Lung (tissue), 12 donors: Measurements from ENCODE around the gene IFT80. TPM values are rescaled to one million over a fixed set of nuclear protein-coding genes. Genes with fewer than 3 reads are reported as not detected.
"Not testable (repeated sequence)": the region's sequence is repeated elsewhere in the genome, so short reads cannot be mapped to it uniquely, and the experiment has no call there.

Experiments
- ATAC-seq: fragments of 200-7000 bp; cut with Tn5 transposase; one replicate; pipeline ENCODE4 v1.9.1; 2020; ENCODE audit warnings: moderate number of reproducible peaks; ENCODE audit not compliant: insufficient read depth, low FRiP score
- DNase-seq, 3 donors: peaks; one replicate each; pipeline ENCODE4 v3.0.0-alpha.2; 2013 to 2017
- H3K27ac ChIP-seq, 2 donors: one replicate each; pipeline ENCODE4 v1.5.1; 2013; ENCODE audit warnings: mild to moderate bottlenecking in 2 of 2, moderate library complexity in 2 of 2, control low read depth in 1 of 2, inconsistent platforms in 1 of 2, low read depth in 1 of 2, low read length in 1 of 2
- H3K27me3 ChIP-seq, 3 donors: one replicate each; pipeline ENCODE4 v1.5.1; 2013; ENCODE audit warnings: low read length in 2 of 3; ENCODE audit not compliant: control insufficient read depth in 3 of 3, insufficient read depth in 3 of 3
- H3K36me3 ChIP-seq, 4 donors: one replicate each; pipeline ENCODE4 v1.5.1; 2013; ENCODE audit warnings: low read length in 4 of 4, mild to moderate bottlenecking in 1 of 4, moderate library complexity in 1 of 4; ENCODE audit not compliant: control insufficient read depth in 4 of 4, insufficient read depth in 4 of 4
- H3K4me1 ChIP-seq, 5 donors: one replicate each; pipeline ENCODE4 v1.5.1; 2013; ENCODE audit warnings: low read length in 5 of 5, mild to moderate bottlenecking in 2 of 5, moderate library complexity in 1 of 5; ENCODE audit not compliant: control insufficient read depth in 5 of 5, insufficient read depth in 5 of 5
- H3K4me3 ChIP-seq: one replicate; pipeline ENCODE4 v1.5.1; 2013; ENCODE audit warnings: mild to moderate bottlenecking, control low read depth, moderate library complexity
- H3K9ac ChIP-seq, 2 donors: one replicate each; pipeline ENCODE4 v1.5.1; 2013; ENCODE audit warnings: low read length in 2 of 2, control low read depth in 1 of 2; ENCODE audit not compliant: insufficient read depth in 1 of 2
- H3K9me3 ChIP-seq, 4 donors: one replicate each; pipeline ENCODE4 v1.5.1; 2013; ENCODE audit warnings: low read length in 3 of 4, mild to moderate bottlenecking in 1 of 4, moderate library complexity in 1 of 4; ENCODE audit not compliant: control insufficient read depth in 4 of 4, insufficient read depth in 3 of 4
- CTCF ChIP-seq: IDR thresholded peaks from 2 replicates; pipeline ENCODE4 v1.5.1; 2012; ENCODE audit warnings: mild to moderate bottlenecking; ENCODE audit errors: control extremely low read depth, extremely low read depth
- WGBS, 2 donors: extraction: QIAGEN DNeasy Blood & Tissue Kit; methylation state at CpG; one replicate each; pipeline ENCODE4 v1.1.7; 2013; 5-methylcytosine and 5-hydroxymethylcytosine counted together
- polyA plus RNA-seq, 2 donors: library from polyadenylated mRNA; stranded (reverse); fragments of 200-250 nt; gene quantifications; one replicate each; pipeline ENCODE4 v1.2.1, GENCODE V29; 2013
- total RNA-seq, 2 donors: library from RNA; depleted of rRNA in 1 of 2; stranded (reverse); fragments of >200 nt in 1 of 2; gene quantifications; one replicate each; pipeline ENCODE4 v1.2.1, GENCODE V29; 2014 to 2021
- donor health status: control.
- donor health status: control.
- donor health status: Bipolar disorder and iron deficiency.
- donor health status: healthy.
- donor health status: DM: yes; HTN: yes; CAD: no.

The IFT80 gene
- total and polyA plus RNA-seq, 4 donors: 13.1 to 114 (median 27.9) TPM

GRCh38 chr3:160331127-160331937 is 67.7 kb downstream of the IFT80 start:
- WGBS, 2 donors: 92 to 94% methylated on average over 3 of the region's 3 CpGs
- peaks cover 0 to 6% (median 2%) of the 10 kb centered on the region in 4 donors for H3K36me3 ChIP-seq
- no peak overlapping the region for H3K4me3 ChIP-seq
- H3K4me1 ChIP-seq: no peaks in the 10 kb centered on the region
- DNase-seq: no peak
- no peak for TF ChIP-seq CTCF
- no peaks in the 10 kb centered on the region for H3K27me3 ChIP-seq
- no peaks in the 10 kb centered on the region for H3K9me3 ChIP-seq
- H3K9ac ChIP-seq: no peak overlapping the region
- H3K27ac ChIP-seq: no peak overlapping the region
- no peak for ATAC-seq

GRCh38 chr3:160330690-160331089 is 68.3 kb downstream of the IFT80 start:
- Histone ChIP-seq H3K9ac (no peak overlapping the region), H3K27ac (no peak overlapping the region), H3K27me3 (no peaks in the 10 kb centered on the region), H3K4me1 (no peaks in the 10 kb centered on the region), H3K36me3 (peaks cover 0 to 6% (median 2%) of the 10 kb centered on the region in 4 donors), H3K9me3 (no peaks in the 10 kb centered on the region), H3K4me3 (no peak overlapping the region)
- ATAC-seq (no peak), DNase-seq (no peak)
- TF ChIP-seq CTCF: no peak

- Histone ChIP-seq H3K4me1 (no peaks in the 10 kb centered on the region), H3K4me3 (no peak overlapping the region), H3K9me3 (no peaks in the 10 kb centered on the region), H3K27ac (no peak overlapping the region), H3K27me3 (no peaks in the 10 kb centered on the region), H3K9ac (no peak overlapping the region), H3K36me3 (peaks cover 0 to 6% (median 2%) of the 10 kb centered on the region in 4 donors)
- DNase-seq: no peak
- no peak for TF ChIP-seq CTCF
- ATAC-seq: no peak
- WGBS, 2 donors: 93 to 94% methylated on average over 1 of the region's 1 CpG
Measured at GRCh38 chr3:160330109-160330508, 68.9 kb downstream of the IFT80 start.

GRCh38 chr3:160326286-160326685 is 72.7 kb downstream of the IFT80 start:
- not testable (repeated sequence) for ATAC-seq, H3K27me3 ChIP-seq, H3K4me3 ChIP-seq, H3K36me3 ChIP-seq, H3K9me3 ChIP-seq, DNase-seq, H3K9ac ChIP-seq, H3K27ac ChIP-seq, H3K4me1 ChIP-seq
- WGBS, 2 donors: 93 to 95% methylated on average over 2 of the region's 2 CpGs

- WGBS, 2 donors: 100% methylated on average over 1 of the region's 1 CpG; no CpG with 5 or more reads in 1 of the 2 donors
- not testable (repeated sequence) for ATAC-seq, H3K27ac ChIP-seq, DNase-seq, H3K4me1 ChIP-seq, H3K4me3 ChIP-seq, H3K27me3 ChIP-seq, H3K9me3 ChIP-seq, H3K36me3 ChIP-seq, H3K9ac ChIP-seq
Measured at GRCh38 chr3:160321821-160322220, 77.2 kb downstream of the IFT80 start.
